ENCODE results near the gene FRMPD3.

FRMPD3 gene

GRCh38 chrX:107429090-107429489, 20.4 kb upstream of the FRMPD3 start:
- peak in 1 of 2 experiments; percentile 26 for DNase-seq (ENCODE audit: low read depth in 1 of 2, low spot score in 1 of 2)
- Histone ChIP-seq H3K27ac (replicated peaks) (no peak overlapping the region), H3K4me3 (replicated peaks; ENCODE audit: insufficient read depth, low read length) (no peak overlapping the region), H3K27me3 (ENCODE audit: insufficient read depth, poor library complexity, severe bottlenecking) (no peaks in the 10 kb centered on the region)
- TF ChIP-seq, protein P1, sequence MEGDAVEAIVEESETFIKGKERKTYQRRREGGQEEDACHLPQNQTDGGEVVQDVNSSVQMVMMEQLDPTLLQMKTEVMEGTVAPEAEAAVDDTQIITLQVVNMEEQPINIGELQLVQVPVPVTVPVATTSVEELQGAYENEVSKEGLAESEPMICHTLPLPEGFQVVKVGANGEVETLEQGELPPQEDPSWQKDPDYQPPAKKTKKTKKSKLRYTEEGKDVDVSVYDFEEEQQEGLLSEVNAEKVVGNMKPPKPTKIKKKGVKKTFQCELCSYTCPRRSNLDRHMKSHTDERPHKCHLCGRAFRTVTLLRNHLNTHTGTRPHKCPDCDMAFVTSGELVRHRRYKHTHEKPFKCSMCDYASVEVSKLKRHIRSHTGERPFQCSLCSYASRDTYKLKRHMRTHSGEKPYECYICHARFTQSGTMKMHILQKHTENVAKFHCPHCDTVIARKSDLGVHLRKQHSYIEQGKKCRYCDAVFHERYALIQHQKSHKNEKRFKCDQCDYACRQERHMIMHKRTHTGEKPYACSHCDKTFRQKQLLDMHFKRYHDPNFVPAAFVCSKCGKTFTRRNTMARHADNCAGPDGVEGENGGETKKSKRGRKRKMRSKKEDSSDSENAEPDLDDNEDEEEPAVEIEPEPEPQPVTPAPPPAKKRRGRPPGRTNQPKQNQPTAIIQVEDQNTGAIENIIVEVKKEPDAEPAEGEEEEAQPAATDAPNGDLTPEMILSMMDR (IDR thresholded peaks at IDR 0.05; ENCODE audit: insufficient read depth, low read length) = peak; percentile 12
- TF ChIP-seq SPI1 (IDR thresholded peaks at IDR 0.05; ENCODE audit: borderline replicate concordance, low read depth) = no peak

DNA sequence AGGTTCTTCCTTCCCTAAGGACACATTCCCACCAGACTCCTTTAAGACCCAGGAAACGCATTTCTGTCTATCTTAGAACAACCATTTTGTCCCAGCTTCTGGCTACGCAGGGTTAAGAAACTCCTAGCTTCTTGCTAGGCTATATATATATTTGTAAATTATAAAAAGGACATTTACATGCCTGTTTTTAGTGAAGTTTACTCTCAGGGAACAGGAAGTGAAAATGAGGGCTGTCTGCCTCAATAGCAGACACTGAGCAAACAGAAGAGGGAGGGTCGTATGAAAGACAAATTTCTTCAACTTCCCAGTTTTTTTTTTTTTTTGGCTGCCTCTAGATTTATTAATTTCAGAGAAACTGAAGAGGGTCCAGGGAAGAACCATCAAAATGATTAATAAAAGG, 9.3 kb upstream of the FRMPD3 start:
- Histone ChIP-seq H3K27me3 (ENCODE audit: insufficient read depth, poor library complexity, severe bottlenecking) (no peaks in the 10 kb centered on the region), H3K4me3 (replicated peaks; ENCODE audit: insufficient read depth, low read length) (no peak overlapping the region), H3K27ac (replicated peaks) (no peak overlapping the region)
- TF ChIP-seq, protein P2, sequence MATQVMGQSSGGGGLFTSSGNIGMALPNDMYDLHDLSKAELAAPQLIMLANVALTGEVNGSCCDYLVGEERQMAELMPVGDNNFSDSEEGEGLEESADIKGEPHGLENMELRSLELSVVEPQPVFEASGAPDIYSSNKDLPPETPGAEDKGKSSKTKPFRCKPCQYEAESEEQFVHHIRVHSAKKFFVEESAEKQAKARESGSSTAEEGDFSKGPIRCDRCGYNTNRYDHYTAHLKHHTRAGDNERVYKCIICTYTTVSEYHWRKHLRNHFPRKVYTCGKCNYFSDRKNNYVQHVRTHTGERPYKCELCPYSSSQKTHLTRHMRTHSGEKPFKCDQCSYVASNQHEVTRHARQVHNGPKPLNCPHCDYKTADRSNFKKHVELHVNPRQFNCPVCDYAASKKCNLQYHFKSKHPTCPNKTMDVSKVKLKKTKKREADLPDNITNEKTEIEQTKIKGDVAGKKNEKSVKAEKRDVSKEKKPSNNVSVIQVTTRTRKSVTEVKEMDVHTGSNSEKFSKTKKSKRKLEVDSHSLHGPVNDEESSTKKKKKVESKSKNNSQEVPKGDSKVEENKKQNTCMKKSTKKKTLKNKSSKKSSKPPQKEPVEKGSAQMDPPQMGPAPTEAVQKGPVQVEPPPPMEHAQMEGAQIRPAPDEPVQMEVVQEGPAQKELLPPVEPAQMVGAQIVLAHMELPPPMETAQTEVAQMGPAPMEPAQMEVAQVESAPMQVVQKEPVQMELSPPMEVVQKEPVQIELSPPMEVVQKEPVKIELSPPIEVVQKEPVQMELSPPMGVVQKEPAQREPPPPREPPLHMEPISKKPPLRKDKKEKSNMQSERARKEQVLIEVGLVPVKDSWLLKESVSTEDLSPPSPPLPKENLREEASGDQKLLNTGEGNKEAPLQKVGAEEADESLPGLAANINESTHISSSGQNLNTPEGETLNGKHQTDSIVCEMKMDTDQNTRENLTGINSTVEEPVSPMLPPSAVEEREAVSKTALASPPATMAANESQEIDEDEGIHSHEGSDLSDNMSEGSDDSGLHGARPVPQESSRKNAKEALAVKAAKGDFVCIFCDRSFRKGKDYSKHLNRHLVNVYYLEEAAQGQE (IDR thresholded peaks at IDR 0.05; ENCODE audit: insufficient replicate concordance, low read depth) = no peak
- no peak for TF ChIP-seq GABPA (IDR thresholded peaks at IDR 0.05; ENCODE audit: low read depth)
- TF ChIP-seq SPI1 (IDR thresholded peaks at IDR 0.05; ENCODE audit: borderline replicate concordance, low read depth) = no peak
- TF ChIP-seq, protein P1 (IDR thresholded peaks at IDR 0.05; ENCODE audit: insufficient read depth, low read length) = no peak
- TF ChIP-seq POLR2AphosphoS5 (IDR thresholded peaks at IDR 0.05; ENCODE audit: low read depth) = no peak
- no peak for DNase-seq (ENCODE audit: low read depth in 1 of 2, low spot score in 1 of 2)

DNA sequence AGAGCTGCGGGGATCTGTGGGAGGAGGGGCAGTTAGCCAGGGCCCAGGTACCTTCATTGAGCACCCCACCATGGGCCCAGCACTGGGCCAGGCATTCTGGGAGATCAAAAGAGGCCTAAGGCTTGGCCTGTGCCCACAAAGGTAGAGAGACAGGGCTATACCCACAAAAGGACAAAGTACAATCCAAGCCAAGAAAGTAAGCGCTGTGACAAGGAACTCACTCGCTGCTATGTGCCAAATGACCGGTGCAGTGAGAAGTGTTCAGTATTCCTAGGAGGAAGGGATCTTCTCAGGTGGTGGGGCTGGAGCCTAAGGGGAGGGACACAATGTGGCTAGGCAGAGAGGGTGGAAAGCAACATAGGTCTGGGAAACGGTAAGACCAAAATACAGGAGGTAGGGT, 8.8 kb upstream of the FRMPD3 start:
- Histone ChIP-seq H3K4me3 (replicated peaks; ENCODE audit: insufficient read depth, low read length) (no peak overlapping the region), H3K27me3 (ENCODE audit: insufficient read depth, poor library complexity, severe bottlenecking) (no peaks in the 10 kb centered on the region), H3K27ac (replicated peaks) (no peak overlapping the region)
- no peak for DNase-seq (ENCODE audit: low read depth in 1 of 2, low spot score in 1 of 2)
- TF ChIP-seq POLR2AphosphoS5 (IDR thresholded peaks at IDR 0.05; ENCODE audit: low read depth) = no peak
- TF ChIP-seq GABPA (IDR thresholded peaks at IDR 0.05; ENCODE audit: low read depth) = no peak
- TF ChIP-seq SPI1 (IDR thresholded peaks at IDR 0.05; ENCODE audit: borderline replicate concordance, low read depth) = no peak
- TF ChIP-seq, protein P1 (IDR thresholded peaks at IDR 0.05; ENCODE audit: insufficient read depth, low read length) = no peak
- TF ChIP-seq, protein P2 (IDR thresholded peaks at IDR 0.05; ENCODE audit: insufficient replicate concordance, low read depth) = no peak

DNA sequence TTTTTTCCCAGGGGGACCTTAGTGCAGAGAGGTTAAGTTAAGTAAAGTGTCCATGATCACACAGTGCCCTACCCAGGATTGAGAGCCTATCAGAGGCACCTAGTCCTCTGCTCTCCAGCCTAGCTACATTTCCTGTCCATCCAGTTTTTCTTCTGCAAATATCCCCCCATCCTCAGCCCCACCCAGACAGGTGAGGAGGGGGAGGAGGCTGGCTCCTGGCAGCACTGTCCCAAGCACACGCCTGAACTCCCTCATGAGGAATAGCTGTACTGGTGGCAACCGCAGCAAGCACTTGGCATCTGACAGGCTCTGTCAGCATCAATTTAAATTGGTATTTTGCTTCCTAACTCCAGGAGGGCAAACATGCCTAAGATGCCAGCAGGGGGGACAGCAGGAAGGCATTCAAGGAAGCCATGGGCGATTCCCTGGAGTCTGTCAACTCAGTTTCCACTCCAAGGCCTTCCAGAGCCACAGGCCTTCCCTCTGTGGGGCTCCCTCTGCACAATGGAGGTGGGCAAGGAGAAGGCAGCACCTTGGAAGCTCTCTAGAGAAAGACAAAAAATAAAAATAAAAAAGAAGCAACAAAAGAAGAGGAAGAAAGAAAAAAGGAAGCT, 6.4 kb upstream of the FRMPD3 start:
- no peak overlapping the region for H3K4me3 ChIP-seq (replicated peaks; ENCODE audit: insufficient read depth, low read length)
- no peak for DNase-seq (ENCODE audit: low read depth in 1 of 2, low spot score in 1 of 2)
- no peak overlapping the region for H3K27ac ChIP-seq (replicated peaks)
- TF ChIP-seq SPI1 (IDR thresholded peaks at IDR 0.05; ENCODE audit: borderline replicate concordance, low read depth) (no peak), POLR2AphosphoS5 (IDR thresholded peaks at IDR 0.05; ENCODE audit: low read depth) (no peak), GABPA (IDR thresholded peaks at IDR 0.05; ENCODE audit: low read depth) (no peak)
- TF ChIP-seq, protein P2 (IDR thresholded peaks at IDR 0.05; ENCODE audit: insufficient replicate concordance, low read depth) = no peak
- TF ChIP-seq, protein P1 (IDR thresholded peaks at IDR 0.05; ENCODE audit: insufficient read depth, low read length) = no peak
- H3K27me3 ChIP-seq (ENCODE audit: insufficient read depth, poor library complexity, severe bottlenecking) = peaks cover under 1% of the 10 kb centered on the region
